Thyroid gland (tissue), 4 donors: ENCODE results near the gene TMEM263.

Source experiments
- CTCF ChIP-seq, 6 experiments: fragments of 200-600 bp in 3 of 6; fragments of 450-650 bp in 3 of 6; sonication (generic) in 3 of 6; IDR thresholded peaks; one replicate each; pipeline ENCODE4 v1.5.1; 2016 to 2019; ENCODE audit warnings: antibody characterized with exemption in 6 of 6, mild to moderate bottlenecking in 2 of 6, inconsistent platforms in 1 of 6, moderate library complexity in 1 of 6
- POLR2A ChIP-seq, 2 donors: fragments of 450-650 bp; IDR thresholded peaks; one replicate each; pipeline ENCODE4 v1.6.1; 2017; ENCODE audit warnings: antibody characterized with exemption in 2 of 2, mild to moderate bottlenecking in 2 of 2, moderate library complexity in 1 of 2

GRCh38 chr12:106960443-106960842 is 4.7 kb downstream of the TMEM263 start:
- no peak for TF ChIP-seq POLR2A (IDR thresholded peaks at IDR 0.05)
- TF ChIP-seq CTCF (IDR thresholded peaks at IDR 0.05) = no peak
